ENCODE results near the gene SLFN14. TPM values are rescaled to one million over a fixed set of nuclear protein-coding genes. Genes with fewer than 3 reads are reported as not detected.

Gene SLFN14
- total RNA-seq, 1 experiment from 2014 or later = not detected

- Histone ChIP-seq H2BK5ac (ENCODE audit: insufficient read length, low read length) (no peak overlapping the region), H3K9ac (ENCODE audit: extremely low read depth, insufficient read length, low read length) (no peak overlapping the region), H2AK5ac (ENCODE audit: insufficient read length, low read length) (no peak overlapping the region), H4K20me1 (ENCODE audit: control insufficient read depth, insufficient read depth, insufficient read length) (no peaks in the 10 kb centered on the region), H3K56ac (ENCODE audit: insufficient read length, low read depth, low read length) (no peak overlapping the region), H3K27me3 (ENCODE audit: insufficient read depth, low read length) (no peaks in the 10 kb centered on the region), H3T11ph (ENCODE audit: low read length) (no peak overlapping the region), H3K27ac (ENCODE audit: insufficient read length, low read depth, low read length) (no peak overlapping the region), H4K8ac (replicated peaks; ENCODE audit: insufficient read length, low read depth, low read length) (no peak overlapping the region), H2BK120ac (ENCODE audit: low read depth, low read length, poor library complexity, severe bottlenecking) (no peak overlapping the region), H3K18ac (ENCODE audit: insufficient read length, low read depth, low read length) (no peak overlapping the region), H2AFZ (ENCODE audit: low read length) (no peak overlapping the region), H3K4ac (ENCODE audit: low read depth, low read length) (no peak overlapping the region), H4K91ac (ENCODE audit: insufficient read length, low read depth, low read length) (no peak overlapping the region), H3K23me2 (ENCODE audit: insufficient read length, low read depth, low read length, poor library complexity, severe bottlenecking) (no peaks in the 10 kb centered on the region), H4K5ac (ENCODE audit: insufficient read length, low read depth, low read length) (no peak overlapping the region), H2BK20ac (ENCODE audit: low read depth, low read length, poor library complexity, severe bottlenecking) (no peak overlapping the region), H3K4me2 (ENCODE audit: insufficient read depth, insufficient read length, low read length) (no peak overlapping the region), H3K14ac (ENCODE audit: insufficient read depth, low read length) (no peak overlapping the region), H2BK15ac (ENCODE audit: low read depth, low read length) (no peak overlapping the region), H3K79me2 (ENCODE audit: insufficient read depth, low read length) (no peaks in the 10 kb centered on the region), H3K79me1 (ENCODE audit: insufficient read depth, low read depth, low read length, poor library complexity, severe bottlenecking) (no peaks in the 10 kb centered on the region), H2BK12ac (ENCODE audit: insufficient read length, low read depth, low read length) (no peak overlapping the region), H3K4me1 (ENCODE audit: insufficient read depth, low read length) (no peaks in the 10 kb centered on the region), H3K23ac (ENCODE audit: insufficient read length, low read depth, low read length) (no peak overlapping the region), H3K9me3 (ENCODE audit: control insufficient read depth, low read depth, low read length) (no peaks in the 10 kb centered on the region)
- H3K27ac Mint-ChIP-seq = no peak overlapping the region
- H3K27me3 Mint-ChIP-seq (ENCODE audit: low read depth) = peaks cover 15% of the 10 kb centered on the region
- no peak overlapping the region for H3K4me3 Mint-ChIP-seq
- TF ChIP-seq, protein P1, sequence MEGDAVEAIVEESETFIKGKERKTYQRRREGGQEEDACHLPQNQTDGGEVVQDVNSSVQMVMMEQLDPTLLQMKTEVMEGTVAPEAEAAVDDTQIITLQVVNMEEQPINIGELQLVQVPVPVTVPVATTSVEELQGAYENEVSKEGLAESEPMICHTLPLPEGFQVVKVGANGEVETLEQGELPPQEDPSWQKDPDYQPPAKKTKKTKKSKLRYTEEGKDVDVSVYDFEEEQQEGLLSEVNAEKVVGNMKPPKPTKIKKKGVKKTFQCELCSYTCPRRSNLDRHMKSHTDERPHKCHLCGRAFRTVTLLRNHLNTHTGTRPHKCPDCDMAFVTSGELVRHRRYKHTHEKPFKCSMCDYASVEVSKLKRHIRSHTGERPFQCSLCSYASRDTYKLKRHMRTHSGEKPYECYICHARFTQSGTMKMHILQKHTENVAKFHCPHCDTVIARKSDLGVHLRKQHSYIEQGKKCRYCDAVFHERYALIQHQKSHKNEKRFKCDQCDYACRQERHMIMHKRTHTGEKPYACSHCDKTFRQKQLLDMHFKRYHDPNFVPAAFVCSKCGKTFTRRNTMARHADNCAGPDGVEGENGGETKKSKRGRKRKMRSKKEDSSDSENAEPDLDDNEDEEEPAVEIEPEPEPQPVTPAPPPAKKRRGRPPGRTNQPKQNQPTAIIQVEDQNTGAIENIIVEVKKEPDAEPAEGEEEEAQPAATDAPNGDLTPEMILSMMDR (conservative IDR thresholded peaks at IDR 0.05) = no peak
- H3K4me1 Mint-ChIP-seq = peaks cover 9% of the 10 kb centered on the region in 2 experiments
- H3K36me3 Mint-ChIP-seq (ENCODE audit: insufficient read depth in 1 of 3, low read depth in 3 of 3) = no peaks in the 10 kb centered on the region
- H3K9me3 Mint-ChIP-seq = no peaks in the 10 kb centered on the region
- no CpG with 5 or more reads among the region's 5 CpGs for WGBS (ENCODE audit: extremely low coverage, insufficient read length, low lambda C conversion rate)
- DNase-seq = no peak
These were observed 6.0 kb downstream of the SLFN14 start for GRCh38 chr17:35554668-35555067.

All from H9 (cell line).